CD4-positive, alpha-beta T cell treated with Interleukin-15 for 4 hours (primary cell): ENCODE data around the gene ZNF460.
"Not testable (repeated sequence)": the region's sequence is repeated elsewhere in the genome, so short reads cannot be mapped to it uniquely, and the experiment has no call there.

Source experiments
- DNase-seq: peaks from one replicate; pipeline ENCODE4 v3.0.0-alpha.2; 2020; ENCODE audit warnings: low spot score

The ZNF460 gene

GRCh38 chr19:57280165-57280961 is at the start of gene ZNF460:
Gene ZNF460 (plus strand): TSS chr19:57280485. CDS start chr19:57280807, 322 bp downstream.
- DNase-seq: peak; percentile 97

- DNase-seq: no peak
Measured at GRCh38 chr19:57231686-57232085, 48.6 kb upstream of the ZNF460 start.

DNA sequence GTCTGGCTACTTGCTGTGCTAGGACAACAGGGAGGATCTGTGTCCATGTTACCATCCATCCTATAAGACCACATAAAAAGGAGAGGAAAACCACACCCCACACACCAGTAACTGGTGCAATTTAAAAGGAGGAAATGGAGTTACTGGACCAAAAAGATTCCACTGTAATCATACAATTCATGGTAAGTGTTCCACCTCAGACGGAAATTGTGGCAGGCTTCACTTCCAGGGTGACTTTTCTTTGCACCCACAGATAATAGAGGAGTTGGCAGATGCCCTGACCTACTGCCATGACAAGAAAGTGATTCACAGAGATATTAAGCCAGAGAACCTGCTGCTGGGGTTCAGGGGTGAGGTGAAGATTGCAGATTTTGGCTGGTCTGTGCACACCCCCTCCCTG is 47.1 kb upstream of the ZNF460 start:
- DNase-seq: no peak

- no peak for DNase-seq
Measured at GRCh38 chr19:57239982-57240310, 40.3 kb upstream of the ZNF460 start.

GRCh38 chr19:57240311-57241090 is 39.8 kb upstream of the ZNF460 start, which contains the start of gene ZNF805:
Gene ZNF805 (plus strand): TSS chr19:57240632. CDS start chr19:57240892, 260 bp downstream.
- peak; percentile 97 for DNase-seq

DNA sequence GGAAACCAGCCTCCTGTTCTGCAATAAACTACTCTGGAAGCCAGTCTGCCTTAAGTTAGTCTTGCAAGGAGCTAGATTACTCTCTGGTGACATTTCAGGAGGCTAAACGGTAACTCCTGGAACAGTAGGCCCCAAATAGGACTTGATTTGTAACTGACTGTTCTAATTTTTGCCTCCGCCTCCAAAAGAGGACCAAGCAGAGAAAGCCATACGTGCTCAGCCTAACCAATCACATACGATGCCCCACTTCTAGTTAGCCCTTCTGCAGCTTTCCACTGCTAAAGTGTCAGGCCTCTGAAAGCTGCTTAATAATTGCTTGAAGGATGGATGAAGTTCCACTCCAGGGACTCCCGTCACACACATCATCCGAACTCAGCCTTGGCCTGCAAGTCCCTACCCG is 39.1 kb upstream of the ZNF460 start:
- no peak for DNase-seq

- DNase-seq: no peak
Measured at GRCh38 chr19:57242821-57243220, 37.5 kb upstream of the ZNF460 start.

- DNase-seq: no peak
Measured at GRCh38 chr19:57244513-57244912, 35.8 kb upstream of the ZNF460 start.

DNA sequence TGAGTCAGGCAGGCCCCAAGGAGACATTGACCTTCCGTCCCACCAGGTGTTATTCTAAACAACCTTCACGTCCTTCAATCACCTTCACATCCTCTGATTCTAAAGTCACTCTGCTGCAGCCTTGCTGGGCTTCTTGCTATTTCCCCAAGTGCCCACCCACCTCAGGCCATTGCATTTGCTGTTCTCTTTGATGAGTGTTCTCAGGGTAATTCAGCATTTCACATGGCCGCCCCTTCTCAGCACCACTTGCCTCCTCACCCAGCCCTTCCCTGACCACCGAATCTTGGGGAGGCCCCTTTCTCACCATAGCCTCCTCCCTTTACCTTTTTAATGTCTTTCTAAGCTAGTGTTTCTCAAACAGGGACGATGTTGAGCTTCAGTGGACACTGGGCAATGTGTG is 35.2 kb upstream of the ZNF460 start:
- no peak for DNase-seq

- DNase-seq: no peak
Measured at GRCh38 chr19:57245959-57246358, 34.3 kb upstream of the ZNF460 start.

DNA sequence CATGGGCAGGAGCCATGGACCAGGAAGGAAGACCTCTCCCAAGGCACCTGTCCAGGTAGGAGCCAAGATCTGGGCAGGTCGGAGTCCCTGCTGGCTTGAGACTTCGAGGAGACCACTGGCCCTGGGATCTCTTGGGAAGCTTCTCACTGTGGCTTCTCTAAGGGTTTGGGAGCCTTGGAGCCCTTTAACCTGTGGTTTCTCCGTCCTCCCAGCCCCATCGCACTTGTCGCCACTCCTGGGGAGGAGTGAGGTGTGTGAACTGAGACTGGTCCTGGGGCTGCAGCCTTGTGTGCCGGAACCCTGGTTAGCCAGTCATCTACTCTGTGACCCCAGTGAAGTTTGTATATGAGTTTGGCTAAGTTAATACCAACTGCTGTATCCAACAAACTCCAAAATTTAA is 31.6 kb upstream of the ZNF460 start:
- DNase-seq: no peak

- DNase-seq: no peak
Measured at GRCh38 chr19:57249329-57249728, 31.0 kb upstream of the ZNF460 start.

DNA sequence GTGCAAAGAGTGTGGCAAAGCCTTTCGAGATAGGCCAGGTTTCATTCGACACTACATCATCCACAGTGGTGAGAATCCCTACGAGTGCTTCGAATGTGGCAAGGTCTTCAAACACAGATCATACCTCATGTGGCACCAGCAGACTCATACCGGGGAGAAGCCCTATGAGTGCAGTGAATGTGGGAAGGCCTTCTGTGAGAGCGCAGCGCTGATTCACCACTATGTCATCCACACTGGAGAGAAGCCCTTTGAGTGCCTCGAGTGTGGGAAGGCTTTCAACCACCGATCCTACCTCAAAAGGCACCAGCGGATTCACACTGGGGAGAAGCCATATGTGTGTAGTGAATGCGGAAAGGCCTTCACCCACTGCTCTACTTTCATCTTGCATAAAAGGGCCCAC is 26.5 kb upstream of the ZNF460 start:
- DNase-seq: not testable (repeated sequence)

DNA sequence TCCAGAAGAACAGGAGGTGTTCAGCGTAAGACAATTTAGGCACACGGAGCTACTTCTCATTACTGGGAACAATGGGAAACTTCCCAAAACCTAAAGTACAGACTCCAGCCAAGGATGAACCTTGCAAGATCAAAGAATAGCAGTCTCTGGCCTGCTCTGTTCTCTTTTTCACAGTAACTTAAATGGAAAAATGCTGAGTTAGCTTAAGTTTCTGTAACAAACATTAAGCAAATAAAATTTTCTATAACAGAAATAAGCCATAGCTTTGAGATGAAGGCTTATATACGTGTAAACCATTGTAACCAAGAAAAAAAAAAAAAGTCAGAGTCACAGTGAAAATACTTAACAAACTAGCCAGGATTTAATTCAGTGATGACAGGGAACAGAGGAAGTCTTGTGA is 18.2 kb upstream of the ZNF460 start:
- DNase-seq: no peak

DNA sequence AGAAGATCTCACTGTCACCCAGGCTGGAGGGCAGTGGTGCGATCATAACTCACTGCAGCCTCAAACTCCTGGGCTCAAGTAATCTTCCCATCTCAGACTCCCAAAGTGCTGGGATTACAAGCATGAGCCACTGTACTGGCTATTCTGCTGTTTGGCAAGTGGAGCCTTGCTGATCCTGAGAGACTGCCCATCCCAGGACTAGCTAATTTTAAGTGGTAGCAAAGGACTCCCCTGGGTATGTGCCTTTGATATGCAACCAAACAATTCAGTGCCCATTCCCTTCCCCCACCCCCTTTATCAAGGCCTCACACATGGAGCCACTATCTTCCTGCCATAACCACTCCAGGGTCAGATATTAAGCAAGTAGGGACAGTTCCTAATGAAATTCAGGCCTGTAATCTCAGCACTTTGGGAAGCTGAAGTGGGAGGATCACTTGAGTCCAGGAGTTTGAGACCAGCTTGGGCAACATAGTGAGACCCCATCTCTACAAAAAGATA is 17.0 kb upstream of the ZNF460 start:
- no peak for DNase-seq

DNA sequence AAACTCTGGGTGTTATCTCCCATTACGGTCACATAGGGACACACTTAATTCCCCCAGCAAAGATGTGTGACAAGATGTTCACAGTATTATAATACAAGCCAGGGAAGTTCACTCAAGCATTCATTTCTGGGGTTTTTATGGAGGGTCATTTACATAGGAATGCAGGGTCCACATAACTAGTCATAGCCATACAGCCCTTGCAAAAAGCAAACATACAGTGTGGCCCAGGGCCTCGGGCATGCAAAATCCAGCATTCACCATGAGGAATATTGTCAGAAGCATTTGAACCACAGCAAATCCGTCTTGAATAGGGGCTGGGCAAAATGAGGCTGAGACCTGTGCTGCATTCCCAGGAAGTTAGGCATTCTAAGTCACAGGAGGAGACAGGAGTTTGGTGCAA is 13.0 kb upstream of the ZNF460 start:
- no peak for DNase-seq

DNA sequence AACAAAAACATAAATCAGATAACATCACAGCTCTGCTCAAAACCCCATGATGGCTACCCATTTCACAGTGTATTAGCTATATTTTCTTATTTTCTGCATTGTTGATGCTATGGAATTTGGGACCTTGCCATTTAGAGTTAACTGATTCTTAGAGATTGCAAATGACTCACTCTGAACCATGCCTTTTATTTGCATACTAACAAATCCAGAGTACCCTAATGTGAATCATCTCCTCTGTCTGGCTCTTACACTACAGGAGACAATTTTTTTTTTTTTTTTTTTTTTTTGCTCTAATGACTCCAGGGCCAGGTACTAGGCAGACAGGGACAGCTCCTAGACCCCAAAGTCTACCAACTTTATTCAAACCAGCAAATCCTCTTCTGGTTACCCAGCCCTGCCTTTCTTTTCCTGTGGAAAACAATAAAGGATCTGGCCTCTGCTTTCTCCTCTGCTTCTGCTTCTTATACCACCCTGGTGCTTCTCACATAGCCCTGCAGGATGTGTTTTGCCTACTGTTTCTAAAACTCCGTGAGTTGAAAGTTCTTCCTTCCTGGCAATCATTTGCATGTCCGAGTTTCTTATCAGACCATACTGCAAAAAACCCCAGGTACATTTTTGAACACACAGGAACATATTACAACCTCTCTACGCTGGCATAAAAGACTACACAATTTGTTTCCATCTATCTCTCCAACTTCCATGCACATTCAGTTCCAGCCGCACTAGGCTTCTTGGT is 10.6 kb upstream of the ZNF460 start:
- no peak for DNase-seq

- no peak for DNase-seq
Measured at GRCh38 chr19:57271280-57271679, 9.0 kb upstream of the ZNF460 start.

GRCh38 chr19:57273014-57273413 is 7.3 kb upstream of the ZNF460 start:
- no peak for DNase-seq

GRCh38 chr19:57276430-57276829 is 3.9 kb upstream of the ZNF460 start:
- no peak for DNase-seq

- not testable (repeated sequence) for DNase-seq
Measured at GRCh38 chr19:57278481-57278880, 1.8 kb upstream of the ZNF460 start.

DNA sequence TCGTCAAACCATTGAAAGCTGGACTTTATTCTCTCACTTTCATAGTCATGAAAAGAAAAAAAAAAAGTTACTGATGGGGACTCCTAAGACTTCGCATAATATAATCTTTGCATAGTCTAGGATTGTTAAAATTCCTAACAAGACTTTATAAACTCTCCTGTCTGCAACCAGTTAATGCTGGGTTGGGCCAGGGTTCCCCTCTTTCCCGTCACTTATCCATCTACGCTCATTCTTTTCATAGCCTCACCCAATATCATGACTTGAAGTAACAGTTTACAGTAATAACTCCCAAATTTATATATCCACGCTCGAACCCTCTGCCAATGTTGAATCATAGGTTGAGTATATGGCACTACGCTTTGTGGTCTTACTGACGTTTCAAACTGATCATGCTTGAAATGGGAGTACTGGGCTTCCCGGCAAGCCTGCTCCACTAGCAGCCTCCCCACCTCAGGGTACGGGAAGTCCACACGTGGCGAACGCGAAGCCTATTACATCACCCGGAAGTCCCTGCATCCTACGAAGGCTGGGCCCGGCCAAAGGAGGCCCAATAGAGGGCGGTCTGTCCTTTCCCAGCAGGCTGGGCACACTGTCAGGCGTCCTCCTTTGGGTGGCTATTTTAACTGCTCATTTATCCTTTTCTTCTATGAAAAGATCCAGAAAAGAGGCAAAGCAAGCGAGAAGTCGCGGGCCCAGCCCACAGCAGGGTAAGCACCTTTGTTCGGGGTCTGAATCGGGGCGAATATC is 694 bp upstream of the ZNF460 start:
- peak; percentile 76 for DNase-seq
